HL-60 (cell line): Measurements from ENCODE around the gene MUC21.
"Not testable (repeated sequence)": the region's sequence is repeated elsewhere in the genome, so short reads cannot be mapped to it uniquely, and the experiment has no call there.

Experiments
- DNase-seq, 2 experiments: peaks; one replicate each; pipeline ENCODE4 v3.0.0-alpha.2; 2010 to 2020; ENCODE audit warnings: low read depth in 1 of 2, low spot score in 1 of 2
- H3K27ac ChIP-seq: fragments of 250-450 bp; sonication (Bioruptor Pico); replicated peaks from 2 replicates; pipeline ENCODE4 v1.5.1; 2020; ENCODE audit warnings: mild to moderate bottlenecking, moderate library complexity
- H3K27me3 ChIP-seq: fragments of 250-450 bp; sonication (Bioruptor Pico); 2 replicates; pipeline ENCODE4 v1.5.1; 2021; ENCODE audit warnings: mild to moderate bottlenecking, moderate library complexity; ENCODE audit not compliant: insufficient read depth, poor library complexity, severe bottlenecking
- H3K4me3 ChIP-seq: replicated peaks from 2 replicates; pipeline ENCODE4 v1.5.1; 2011; ENCODE audit warnings: mild to moderate bottlenecking, control low read depth, low read length; ENCODE audit not compliant: insufficient read depth
- GABPA ChIP-seq: IDR thresholded peaks from 2 replicates; pipeline ENCODE4 v1.6.1; 2012; ENCODE audit warnings: low read depth
- POLR2AphosphoS5 ChIP-seq: IDR thresholded peaks from 2 replicates; pipeline ENCODE4 v1.6.1; 2012; ENCODE audit warnings: low read depth
- SPI1 ChIP-seq: IDR thresholded peaks from 2 replicates; pipeline ENCODE4 v1.6.1; 2012; ENCODE audit warnings: low read depth, mild to moderate bottlenecking, borderline replicate concordance
- TF ChIP-seq, protein P1 (sequence below): IDR thresholded peaks from 2 replicates; pipeline ENCODE4 v1.6.1; 2012; ENCODE audit warnings: low read depth; ENCODE audit not compliant: insufficient replicate concordance
- TF ChIP-seq, protein P2 (sequence below): IDR thresholded peaks from one replicate; pipeline ENCODE4 v1.5.1; 2011; ENCODE audit warnings: low read length, control low read depth, inconsistent platforms; ENCODE audit not compliant: insufficient read depth

Gene MUC21

DNA sequence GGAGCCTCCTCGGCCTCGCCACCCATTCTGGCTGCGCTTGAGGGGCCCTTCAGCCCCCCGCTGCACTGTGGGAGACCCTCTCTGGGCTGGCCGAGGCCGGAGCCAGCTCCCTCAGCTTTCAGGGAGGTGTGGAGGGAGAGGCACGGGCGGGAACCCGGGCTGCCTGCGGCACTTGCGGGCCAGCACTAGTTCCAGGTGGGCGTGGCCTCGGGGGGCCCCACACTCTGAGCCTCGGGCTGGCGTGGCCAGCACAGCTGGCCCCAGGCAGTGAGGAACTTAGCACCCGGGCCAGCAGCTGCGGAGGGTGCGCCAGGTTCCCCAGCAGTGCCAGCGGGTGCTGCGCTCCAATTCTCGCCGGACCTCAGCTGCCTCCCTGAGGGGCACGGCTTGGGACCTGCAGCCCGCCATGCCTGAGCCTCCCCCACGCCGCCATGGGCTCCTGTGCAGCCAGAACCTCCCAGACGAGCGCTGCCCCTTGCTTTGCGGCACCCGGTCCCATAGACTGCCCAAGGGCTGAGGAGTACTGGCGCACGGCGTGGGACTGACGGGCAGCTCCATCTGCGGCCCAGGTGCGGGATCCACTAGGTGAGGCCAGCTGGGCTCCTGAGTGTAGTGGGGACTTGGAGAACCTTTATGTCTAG lies 33.3 kb downstream of the MUC21 start:
- H3K4me3 ChIP-seq, result no peak overlapping the region
- H3K27me3 ChIP-seq, result peaks cover 6% of the 10 kb centered on the region
- TF ChIP-seq POLR2AphosphoS5 (no peak), GABPA (no peak), SPI1 (no peak)
- TF ChIP-seq, protein P1, sequence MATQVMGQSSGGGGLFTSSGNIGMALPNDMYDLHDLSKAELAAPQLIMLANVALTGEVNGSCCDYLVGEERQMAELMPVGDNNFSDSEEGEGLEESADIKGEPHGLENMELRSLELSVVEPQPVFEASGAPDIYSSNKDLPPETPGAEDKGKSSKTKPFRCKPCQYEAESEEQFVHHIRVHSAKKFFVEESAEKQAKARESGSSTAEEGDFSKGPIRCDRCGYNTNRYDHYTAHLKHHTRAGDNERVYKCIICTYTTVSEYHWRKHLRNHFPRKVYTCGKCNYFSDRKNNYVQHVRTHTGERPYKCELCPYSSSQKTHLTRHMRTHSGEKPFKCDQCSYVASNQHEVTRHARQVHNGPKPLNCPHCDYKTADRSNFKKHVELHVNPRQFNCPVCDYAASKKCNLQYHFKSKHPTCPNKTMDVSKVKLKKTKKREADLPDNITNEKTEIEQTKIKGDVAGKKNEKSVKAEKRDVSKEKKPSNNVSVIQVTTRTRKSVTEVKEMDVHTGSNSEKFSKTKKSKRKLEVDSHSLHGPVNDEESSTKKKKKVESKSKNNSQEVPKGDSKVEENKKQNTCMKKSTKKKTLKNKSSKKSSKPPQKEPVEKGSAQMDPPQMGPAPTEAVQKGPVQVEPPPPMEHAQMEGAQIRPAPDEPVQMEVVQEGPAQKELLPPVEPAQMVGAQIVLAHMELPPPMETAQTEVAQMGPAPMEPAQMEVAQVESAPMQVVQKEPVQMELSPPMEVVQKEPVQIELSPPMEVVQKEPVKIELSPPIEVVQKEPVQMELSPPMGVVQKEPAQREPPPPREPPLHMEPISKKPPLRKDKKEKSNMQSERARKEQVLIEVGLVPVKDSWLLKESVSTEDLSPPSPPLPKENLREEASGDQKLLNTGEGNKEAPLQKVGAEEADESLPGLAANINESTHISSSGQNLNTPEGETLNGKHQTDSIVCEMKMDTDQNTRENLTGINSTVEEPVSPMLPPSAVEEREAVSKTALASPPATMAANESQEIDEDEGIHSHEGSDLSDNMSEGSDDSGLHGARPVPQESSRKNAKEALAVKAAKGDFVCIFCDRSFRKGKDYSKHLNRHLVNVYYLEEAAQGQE, result no peak
- TF ChIP-seq, protein P2, sequence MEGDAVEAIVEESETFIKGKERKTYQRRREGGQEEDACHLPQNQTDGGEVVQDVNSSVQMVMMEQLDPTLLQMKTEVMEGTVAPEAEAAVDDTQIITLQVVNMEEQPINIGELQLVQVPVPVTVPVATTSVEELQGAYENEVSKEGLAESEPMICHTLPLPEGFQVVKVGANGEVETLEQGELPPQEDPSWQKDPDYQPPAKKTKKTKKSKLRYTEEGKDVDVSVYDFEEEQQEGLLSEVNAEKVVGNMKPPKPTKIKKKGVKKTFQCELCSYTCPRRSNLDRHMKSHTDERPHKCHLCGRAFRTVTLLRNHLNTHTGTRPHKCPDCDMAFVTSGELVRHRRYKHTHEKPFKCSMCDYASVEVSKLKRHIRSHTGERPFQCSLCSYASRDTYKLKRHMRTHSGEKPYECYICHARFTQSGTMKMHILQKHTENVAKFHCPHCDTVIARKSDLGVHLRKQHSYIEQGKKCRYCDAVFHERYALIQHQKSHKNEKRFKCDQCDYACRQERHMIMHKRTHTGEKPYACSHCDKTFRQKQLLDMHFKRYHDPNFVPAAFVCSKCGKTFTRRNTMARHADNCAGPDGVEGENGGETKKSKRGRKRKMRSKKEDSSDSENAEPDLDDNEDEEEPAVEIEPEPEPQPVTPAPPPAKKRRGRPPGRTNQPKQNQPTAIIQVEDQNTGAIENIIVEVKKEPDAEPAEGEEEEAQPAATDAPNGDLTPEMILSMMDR, result no peak
- H3K27ac ChIP-seq, result no peak overlapping the region
- DNase-seq, result no peak

DNA sequence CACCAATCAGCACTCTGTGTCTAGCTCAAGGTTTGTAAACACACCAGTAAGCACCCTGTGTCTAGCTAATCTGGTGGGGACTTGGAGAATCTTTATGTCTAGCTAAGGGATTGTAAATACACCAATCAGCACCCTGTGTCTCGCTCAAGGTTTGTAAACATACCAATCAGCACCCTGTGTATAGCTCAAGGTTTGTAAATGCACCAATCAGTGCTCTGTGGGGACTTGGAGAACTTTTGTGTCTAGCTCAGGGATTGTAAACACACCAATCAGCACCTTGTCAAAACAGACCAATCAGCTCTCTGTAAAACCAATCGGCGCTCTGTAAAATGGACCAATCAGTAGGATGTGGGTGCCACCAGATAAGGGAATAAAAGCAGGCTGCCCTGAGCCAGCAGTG lies 33.9 kb downstream of the MUC21 start:
- H3K27me3 ChIP-seq, DNase-seq, H3K4me3 ChIP-seq, H3K27ac ChIP-seq: not testable (repeated sequence)

DNA sequence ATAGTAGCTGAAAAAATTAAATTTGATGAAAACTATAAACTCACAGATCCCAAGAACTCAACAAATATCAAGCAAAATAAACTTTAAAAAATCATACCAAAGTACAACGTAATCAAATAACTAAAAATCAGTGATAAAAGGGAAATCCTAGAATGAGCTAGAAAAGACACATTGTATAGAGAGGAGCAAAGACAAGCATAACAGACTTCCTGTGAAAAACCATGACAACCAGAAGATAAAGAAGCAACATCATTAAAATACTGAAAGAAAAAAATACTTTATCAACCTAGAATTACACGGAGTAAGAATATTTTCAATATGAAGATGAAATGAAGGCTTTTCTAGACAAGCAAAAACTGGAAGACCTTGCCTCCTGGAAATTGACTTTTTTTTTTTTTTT lies 36.5 kb downstream of the MUC21 start:
- H3K27me3 ChIP-seq, result peaks cover 6% of the 10 kb centered on the region
- no peak for TF ChIP-seq POLR2AphosphoS5
- TF ChIP-seq, protein P2, result no peak
- TF ChIP-seq, protein P1, result no peak
- TF ChIP-seq GABPA, result no peak
- TF ChIP-seq SPI1, result no peak
- no peak overlapping the region for H3K27ac ChIP-seq
- no peak for DNase-seq
- no peak overlapping the region for H3K4me3 ChIP-seq

DNA sequence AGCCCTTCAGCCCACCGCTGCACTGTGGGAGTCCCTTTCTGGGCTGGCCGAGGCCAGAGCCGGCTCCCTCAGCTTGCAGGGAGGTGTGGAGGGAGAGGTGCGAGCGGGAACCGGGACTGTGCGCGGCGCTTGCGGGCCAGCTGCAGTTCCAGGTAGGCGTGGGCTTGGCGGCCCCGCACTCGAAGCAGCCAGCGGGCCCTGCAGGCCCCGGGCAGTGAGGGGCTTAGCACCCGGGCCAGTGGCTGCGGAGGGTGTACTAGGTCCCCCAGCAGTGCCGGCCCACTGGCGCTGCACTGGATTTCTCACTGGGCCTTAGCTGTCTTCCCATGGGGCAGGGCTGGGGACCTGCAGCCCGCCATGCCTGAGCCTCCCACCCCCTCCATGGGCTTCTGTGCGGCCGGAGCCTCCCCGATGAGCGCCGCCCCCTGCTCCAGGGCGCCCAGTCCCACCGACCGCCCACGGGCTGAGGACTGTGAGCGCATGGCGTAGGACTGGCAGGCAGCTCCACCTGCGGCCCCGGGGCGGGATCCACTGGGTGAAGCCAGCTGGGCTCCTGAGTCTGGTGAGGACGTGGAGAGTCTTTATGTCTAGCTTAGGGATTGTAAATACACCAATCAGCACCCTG lies 37.2 kb downstream of the MUC21 start:
- H3K4me3 ChIP-seq, DNase-seq, H3K27ac ChIP-seq, H3K27me3 ChIP-seq: not testable (repeated sequence)

DNA sequence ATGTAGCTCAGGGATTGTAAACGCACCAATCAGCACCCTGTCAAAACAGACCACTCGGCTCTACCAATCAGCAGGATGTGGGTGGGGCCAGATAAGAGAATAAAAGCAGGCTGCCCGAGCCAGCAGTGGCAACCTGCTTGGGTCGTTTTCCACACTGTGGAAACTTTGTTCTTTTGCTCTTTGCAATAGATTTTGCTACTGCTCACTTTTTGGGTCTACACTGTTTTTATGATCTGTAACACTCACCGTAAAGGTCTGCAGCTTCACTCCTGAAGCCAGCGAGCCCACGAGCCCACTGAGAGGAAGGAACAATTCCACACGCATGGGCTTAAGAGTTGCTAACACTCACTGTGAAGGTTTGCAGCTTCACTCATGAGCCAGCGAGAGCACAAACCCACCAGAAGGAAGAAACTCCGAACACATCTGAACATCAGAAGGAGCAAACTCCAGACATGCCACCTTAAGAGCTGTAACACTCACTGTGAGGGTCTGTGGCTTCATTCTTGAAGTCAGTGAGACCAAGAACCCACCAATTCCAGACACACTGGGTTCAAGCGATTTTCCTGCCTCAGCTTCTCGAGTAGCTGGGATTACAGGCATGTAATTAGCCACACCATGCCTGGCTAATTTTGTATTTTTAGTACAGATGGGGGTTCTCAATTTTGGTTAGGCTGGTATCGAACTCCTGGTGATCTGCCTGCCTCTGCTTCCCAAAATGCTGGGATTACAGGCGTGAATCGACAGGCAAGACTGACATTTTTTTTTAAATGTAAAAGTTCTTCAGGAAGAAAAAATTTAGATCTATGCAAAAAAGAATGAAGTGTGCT lies 38.4 kb downstream of the MUC21 start:
- H3K27me3 ChIP-seq, H3K4me3 ChIP-seq, H3K27ac ChIP-seq, DNase-seq: not testable (repeated sequence)
